T-helper 9 cell (primary cell): ENCODE measurements around the gene DENND4B.

Source experiments
- DNase-seq: peaks from one replicate; pipeline ENCODE4 v3.0.0-alpha.2; 2020

DENND4B gene

GRCh38 chr1:153968000-153968363 is 21.5 kb upstream of the DENND4B start:
- DNase-seq, result no peak

- peak; percentile 70 for DNase-seq
Measured at GRCh38 chr1:153967107-153967999, 20.8 kb upstream of the DENND4B start, which contains the start of gene CREB3L4. Gene CREB3L4 (plus strand): TSS chr1:153967902. CDS start chr1:153968526, 624 bp downstream.

GRCh38 chr1:153963850-153964331 is 17.4 kb upstream of the DENND4B start:
- DNase-seq, result no peak

GRCh38 chr1:153963030-153963849 is 16.7 kb upstream of the DENND4B start, which contains the start of gene SLC39A1:
Gene SLC39A1 (minus strand): TSS chr1:153963537. CDS start chr1:153962715, 822 bp downstream.
- DNase-seq, result peak; percentile 97

DNA sequence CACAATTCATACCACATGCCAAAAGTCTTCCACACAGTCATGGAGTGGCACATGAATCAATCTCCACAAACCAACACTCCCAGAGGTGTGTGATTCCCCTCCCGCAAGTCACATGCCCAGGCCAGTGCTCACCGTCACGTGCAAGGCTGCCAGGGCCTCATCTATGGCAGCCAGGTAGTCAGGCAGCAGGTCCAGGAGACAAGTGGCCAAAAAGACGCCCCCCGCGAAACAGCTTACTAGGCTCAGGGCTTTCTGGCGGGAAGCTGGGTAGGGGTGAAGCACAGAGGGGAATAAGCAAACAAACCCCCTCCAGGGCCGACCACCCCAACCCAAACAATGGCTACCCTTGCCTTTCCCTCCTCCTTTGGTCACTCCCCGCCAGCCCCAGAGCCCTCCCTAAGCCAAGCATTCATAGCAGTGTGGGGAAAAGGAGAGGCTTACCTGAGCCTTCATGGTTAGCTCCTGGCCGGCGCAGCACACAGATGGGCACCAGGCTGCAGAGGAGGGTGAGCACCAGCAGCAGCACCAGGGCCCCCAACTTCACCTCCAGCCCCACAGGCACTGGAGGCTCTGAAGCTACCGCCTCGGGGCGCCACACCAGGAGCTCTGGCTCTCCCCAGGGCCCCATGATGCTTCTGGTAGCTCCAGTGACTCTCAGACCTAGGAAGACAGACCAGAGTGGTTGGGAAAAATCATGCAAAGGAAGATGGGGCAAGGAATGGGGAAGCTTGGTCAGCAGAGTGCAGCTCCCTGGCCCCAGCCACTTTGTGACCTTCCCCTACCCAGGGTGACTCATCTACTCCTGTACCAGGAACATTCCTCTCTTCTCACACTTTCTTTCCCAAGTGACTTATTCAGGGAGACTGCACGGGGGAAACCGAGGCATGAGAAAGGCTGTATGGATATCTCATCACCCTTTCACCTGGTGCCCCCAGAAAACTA is 15.8 kb upstream of the DENND4B start:
- no peak for DNase-seq

GRCh38 chr1:153961421-153961820 is 14.9 kb upstream of the DENND4B start:
- no peak for DNase-seq

DNA sequence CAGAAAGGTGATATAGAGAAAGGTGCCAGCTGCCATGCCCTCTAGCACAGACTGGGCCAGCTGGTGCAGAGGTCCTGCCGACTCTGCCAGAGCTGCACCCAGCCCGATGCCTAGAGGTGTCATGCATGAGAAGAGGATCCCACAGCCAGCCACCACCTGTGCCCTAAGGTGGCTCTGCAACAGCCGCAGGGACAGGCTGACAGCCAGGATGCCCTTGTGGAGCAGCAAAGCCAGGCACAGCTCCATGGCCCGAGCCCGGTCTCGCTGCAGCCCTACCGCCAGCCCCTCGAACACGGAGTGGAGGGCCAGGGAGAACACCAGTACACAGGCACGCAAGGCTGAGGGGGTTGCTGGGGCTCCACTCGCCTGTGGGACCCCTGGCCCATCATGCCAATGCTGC is 13.7 kb upstream of the DENND4B start:
- DNase-seq, result no peak

DNA sequence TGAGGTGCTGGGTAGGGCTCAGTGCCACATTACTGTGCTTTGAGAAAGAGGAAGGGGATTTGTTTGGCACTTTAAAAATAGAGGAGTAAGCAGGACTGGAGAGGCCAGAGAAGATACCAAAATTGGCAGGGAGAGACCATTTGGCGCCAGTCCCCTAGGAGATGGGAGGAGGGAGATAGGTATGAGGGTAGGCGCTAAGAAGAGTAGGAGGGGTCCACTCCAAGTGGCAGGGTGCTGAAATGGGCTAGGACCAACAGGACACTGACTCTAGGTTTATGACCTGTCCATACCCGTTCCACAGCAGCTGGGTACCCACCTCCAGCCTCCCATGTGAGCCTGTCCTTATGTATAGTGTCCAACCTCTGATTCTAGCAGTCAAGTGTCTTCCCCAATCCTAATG is 12.9 kb upstream of the DENND4B start:
- no peak for DNase-seq

DNA sequence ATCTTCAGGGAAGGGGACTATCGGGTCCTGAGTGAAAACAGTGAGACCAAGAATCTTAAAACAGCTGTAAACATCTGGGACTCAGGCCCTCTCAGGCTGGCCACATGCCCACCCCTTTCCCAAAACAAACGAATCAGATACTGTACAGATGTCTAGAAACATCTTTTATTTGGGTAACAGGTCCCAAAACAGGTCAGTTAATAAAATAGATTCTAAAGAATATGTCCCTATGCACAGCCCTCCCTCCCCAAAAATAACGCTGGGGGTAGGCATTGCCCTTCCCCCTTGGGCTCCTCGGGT is 12.4 kb upstream of the DENND4B start:
- no peak for DNase-seq

DNA sequence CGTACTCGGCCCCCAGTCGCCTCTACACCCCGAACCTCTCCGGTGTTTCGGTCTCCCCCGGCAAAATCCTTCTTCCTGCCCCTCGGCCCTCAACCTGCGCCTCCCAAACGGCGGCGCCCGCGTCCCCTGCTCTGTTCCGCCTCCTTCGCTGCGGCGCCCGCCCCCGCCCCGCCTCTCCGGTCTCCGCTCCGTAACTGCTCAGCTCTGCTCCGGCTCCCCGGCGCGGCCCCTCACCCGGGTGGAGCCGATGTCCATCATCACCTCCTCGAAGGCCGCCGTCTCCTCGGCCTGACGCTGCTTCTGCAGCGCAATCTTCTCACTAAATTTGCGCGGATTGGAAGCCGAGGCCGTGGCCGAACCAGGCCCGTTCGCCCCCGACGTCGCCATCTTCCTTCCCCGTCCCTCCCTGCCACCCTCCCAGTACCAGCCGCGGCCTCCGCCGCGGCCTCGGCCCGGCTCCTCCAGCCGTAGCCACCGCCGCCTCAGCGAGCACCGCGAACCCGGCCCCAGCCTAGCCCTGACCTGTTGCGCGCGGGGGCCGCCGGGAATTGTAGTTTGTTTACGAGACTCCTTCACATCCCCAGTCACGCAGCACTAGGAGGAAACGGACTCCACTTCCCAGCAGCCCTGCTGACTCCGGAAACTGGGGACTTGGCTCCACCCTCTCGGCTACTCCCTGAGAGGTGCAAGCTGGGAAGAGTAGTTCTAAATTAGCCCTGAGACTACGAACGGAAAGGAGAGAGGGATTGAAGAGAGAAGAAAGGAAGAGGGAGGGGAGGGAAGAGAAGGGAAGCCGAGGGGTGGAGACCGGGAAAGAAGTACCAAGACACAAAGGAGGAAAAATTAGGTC is 11.8 kb upstream of the DENND4B start, which contains the start of gene CRTC2:
CRTC2 (minus strand) TSS at position 502 of the 850 bp plus-strand sequence; CDS start at position 387, 115 bp downstream.
- peak; percentile 97 for DNase-seq

- no peak for DNase-seq
Measured at GRCh38 chr1:153957744-153958110, 11.2 kb upstream of the DENND4B start.

DNA sequence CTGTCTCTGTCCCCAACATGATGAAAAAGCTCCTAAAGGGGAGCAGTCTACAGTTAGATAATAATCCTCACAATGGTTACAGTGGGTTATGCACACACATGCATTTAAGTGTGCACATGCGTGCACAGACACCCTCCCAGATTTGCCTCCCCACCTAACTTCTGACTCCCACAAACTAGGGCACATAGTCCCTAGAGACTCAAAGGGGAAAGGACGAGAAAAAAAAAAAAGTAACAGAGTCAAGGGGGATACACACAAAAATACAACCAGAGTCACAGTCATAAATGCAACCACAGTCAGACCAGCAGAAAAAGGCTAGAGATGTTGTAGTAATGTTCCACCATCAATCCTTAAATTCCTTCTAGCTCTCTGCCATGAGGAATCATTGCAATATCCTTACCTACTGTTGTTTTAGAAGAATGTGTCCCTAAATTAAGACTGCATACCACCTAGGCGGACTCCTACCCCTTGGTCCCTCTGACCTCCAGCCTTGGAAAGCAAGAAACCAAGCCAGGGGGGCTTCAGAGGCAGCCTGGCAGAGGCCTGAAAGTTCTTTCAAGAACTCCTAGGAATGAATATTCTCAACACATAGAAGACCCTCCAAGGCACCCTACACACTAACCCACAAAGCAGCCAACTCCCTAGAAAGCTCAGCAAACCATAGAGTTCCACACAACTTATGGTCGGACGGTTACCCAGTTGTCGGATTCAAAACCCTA is 10.6 kb upstream of the DENND4B start:
- no peak for DNase-seq

DNA sequence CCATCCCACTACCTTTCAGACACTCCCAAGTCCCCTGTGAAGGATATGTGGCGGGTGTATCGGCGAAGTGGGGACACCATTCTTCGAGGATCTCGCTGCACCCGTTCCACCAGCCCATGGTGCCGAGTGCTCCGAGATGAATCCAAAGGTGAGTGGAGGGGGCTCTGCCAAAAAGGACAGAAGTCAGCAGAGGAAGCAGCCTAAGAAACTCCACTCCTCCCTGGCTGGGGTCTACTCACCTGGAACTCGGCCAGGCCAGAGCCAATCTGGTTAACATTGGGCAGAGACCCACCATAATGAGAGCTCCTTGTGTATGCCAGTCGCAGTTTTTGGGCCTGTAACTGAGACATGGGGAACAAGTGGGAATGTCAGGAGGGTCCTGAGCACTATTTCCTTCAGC is 8.3 kb upstream of the DENND4B start:
- DNase-seq, result no peak

GRCh38 chr1:153953859-153954365 is 7.4 kb upstream of the DENND4B start:
- no peak for DNase-seq

- DNase-seq, result no peak
Measured at GRCh38 chr1:153951801-153952200, 5.3 kb upstream of the DENND4B start.

DNA sequence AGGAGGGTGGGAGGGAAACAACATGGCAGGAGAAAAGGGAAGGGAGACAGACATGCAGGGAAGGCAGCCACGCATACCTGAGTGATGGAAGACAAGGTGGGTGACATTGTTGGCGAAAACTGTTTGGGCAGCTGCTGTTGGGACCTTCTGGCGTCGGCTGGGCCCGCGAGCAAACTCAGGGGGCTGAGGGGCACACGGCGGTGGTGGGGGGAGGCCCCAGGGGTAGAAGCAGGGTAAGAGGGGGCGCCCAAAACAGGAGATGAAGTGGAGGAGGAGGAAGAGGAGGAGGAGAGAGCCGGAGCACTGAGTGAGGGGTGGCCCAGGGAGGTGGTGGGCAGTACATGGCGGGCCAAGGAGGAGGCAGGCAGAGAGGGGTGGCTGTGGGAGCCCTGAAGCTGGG is 4.7 kb upstream of the DENND4B start:
- DNase-seq, result no peak

GRCh38 chr1:153945795-153946621 is 510 bp downstream of the DENND4B start:
- DNase-seq, result peak; percentile 69

DNA sequence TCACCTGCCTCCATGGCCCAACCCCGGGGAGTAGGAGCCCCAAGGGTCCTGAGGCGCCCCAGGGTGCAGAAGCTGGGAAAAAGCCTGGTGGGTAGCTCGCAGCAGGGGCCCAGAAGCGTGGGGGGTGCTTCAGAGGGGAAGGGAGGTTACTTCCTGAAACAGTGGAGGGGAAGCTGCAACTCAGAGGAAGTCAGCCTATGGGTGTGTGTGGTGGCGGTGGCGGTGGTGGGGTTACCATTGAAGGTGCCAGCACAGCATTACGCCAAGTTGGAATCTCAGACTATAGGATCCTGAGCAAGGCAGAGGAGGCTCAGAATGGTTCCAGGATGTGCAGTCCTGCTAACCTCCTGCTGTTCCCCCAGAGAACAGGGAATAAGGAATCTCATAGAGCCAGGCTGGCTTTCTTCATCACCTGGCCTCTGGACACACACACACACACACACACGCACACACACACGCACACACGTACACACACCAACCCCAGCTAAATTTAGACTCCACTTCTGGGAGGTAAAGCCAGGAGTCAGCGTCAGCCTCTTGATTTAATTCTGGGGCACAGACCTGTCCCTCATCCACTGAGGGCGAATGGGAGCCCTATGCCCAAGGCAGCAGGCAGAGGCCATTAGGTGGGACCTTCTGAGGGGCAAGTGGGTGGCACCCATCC is 1.3 kb downstream of the DENND4B start:
- peak; percentile 76 for DNase-seq

DNA sequence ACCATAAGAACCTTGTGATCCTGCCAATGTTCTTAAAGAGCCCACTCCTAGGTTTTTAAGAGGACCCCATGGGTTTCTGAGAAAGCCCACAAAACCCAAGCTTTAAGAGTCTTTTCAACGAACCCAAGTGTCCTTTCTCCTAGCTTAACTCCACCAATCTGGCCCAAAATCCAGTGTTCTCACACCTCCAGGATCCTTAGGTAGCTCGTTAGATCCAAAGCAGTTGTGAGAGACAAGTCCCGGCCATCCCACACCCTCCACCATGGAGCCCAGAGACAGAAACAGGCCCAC is 1.7 kb downstream of the DENND4B start:
- DNase-seq, result no peak
